Measurements from ENCODE around the gene ZHX3. TPM values are rescaled to one million over a fixed set of nuclear protein-coding genes. Genes with fewer than 3 reads are reported as not detected.

Gene ZHX3
- total RNA-seq, 1 donor from 2014 or later, result 34.5 TPM

DNA sequence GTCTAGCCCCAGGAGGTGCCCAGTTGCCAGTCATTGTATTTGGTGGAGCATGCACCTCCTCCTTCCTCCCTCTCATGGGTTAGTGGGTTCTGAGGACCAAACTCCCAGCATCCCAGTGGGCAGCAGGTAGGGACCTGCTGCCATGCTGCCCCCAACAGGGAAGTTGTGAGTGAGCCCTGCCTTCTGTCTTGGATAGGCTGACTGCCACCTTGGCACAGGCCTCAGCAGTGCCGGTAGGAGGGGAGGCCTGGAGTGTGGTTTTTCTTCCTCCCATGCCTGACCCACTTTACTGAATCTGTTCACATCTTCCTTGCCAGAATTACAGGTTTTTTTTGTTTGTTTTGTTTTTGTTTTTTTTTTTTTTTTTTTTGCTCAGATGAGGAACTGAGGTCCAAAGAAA is 155.6 kb downstream of the ZHX3 start:
- intact Hi-C loops (cut with DNase I), result no loop called here
- DNase-seq (ENCODE audit: missing footprints), result no peak
- ATAC-seq, result no peak

DNA sequence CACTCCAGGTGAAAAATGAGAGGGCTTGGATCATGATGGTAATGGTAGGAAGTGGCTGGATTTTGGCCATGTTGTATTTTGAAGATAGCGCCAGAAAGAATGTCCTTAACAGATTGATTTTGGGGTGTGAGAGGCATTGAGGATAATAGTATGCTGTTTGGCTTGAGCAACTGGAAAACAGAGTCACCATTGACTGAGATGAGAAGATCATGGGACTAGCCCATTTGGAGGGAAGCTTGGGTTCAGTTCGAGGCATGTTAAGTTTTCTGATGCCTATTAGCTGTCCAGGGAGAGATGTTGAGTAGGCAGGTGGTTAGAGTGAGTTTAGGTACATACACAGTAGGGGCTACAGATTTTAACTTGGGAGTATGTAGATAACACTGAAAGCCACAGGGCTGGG is 156.8 kb downstream of the ZHX3 start:
- intact Hi-C loops (cut with DNase I), result no loop called here

DNA sequence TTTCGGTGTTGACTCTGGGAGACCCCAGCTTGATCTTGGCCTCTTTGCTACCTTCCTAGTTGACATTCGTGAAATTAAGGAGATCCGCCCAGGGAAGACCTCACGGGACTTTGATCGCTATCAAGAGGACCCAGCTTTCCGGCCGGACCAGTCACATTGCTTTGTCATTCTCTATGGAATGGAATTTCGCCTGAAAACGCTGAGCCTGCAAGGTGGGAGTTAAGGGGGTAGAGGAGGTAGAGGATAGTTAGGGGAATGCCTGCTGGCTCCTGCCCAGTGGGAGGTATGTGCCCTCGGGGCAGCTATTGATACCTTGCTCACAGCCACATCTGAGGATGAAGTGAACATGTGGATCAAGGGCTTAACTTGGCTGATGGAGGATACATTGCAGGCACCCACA is 158.0 kb downstream of the ZHX3 start:
- ATAC-seq (no peak), DNase-seq (ENCODE audit: missing footprints) (no peak)
- intact Hi-C loops (cut with DNase I), result no loop called here

More for the DNA sequence above, 156.8 kb downstream of the ZHX3 start:
- ATAC-seq (no peak), DNase-seq (ENCODE audit: missing footprints) (no peak)

DNA sequence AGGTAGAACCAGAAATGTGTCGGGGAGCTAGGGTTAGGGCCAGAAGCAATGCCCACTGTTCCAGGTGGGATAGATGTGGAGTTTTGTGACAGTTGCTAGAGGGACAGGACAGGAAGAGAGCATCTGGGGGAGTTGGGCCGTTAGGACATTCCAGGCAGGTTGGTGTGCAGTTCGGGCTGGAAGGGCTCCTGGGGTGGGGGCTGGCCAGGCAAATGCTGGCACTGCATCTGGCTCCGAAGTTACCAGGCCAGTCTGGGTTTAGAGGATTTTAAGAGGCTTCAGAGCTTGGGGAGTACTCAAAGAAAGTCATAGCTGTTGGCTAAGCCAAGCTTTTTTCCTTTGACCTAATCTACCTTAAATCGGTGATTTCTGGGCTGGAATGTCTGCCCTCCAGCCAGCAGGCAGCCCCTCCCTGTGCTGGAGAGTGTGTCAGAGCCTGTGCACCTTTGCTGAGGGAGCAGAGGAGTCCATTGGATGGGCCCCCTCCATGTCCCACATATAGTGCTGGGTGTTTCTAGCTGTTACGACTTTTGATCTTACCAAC is 159.4 kb downstream of the ZHX3 start:
- no peak for ATAC-seq
- DNase-seq (ENCODE audit: missing footprints), result no peak
- intact Hi-C loops (cut with DNase I), result no loop called here

DNA sequence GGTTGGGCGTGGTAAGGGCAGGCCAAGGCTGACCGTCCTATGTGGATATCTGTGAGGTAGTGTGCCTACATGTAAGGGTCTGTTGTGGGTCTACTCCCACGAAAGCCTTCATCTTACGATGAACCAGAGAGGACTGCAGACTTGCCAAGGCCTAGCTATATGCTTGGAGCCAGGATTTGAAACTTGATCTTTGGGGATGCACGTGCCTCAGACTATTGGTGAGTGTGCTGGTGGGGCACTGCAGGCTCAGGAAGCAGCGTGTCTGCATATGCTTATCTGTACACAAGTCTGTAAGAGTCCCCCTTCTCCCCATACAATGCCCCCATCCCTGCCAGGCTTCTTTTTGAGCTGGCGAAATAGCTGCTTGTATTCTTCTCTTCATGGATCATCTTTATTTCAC is 162.3 kb downstream of the ZHX3 start:
- intact Hi-C loops (cut with DNase I), result loop anchor here (2.0 kb wide), 1 partner anchor 18 kb away; no protein-coding TSS in a partner anchor
- ATAC-seq (no peak), DNase-seq (ENCODE audit: missing footprints) (no peak)

- peak; percentile 81 for ATAC-seq
- intact Hi-C loops (cut with DNase I), result loop anchor here (2.0 kb wide), 1 partner anchor 18 kb away; no protein-coding TSS in a partner anchor
- no peak for DNase-seq (ENCODE audit: missing footprints)
These were observed 162.9 kb downstream of the ZHX3 start for GRCh38 chr20:41154436-41155176.

GRCh38 chr20:41152108-41152757 is 165.3 kb downstream of the ZHX3 start:
- DNase-seq (ENCODE audit: missing footprints), result no peak
- ATAC-seq, result no peak
- intact Hi-C loops (cut with DNase I), result no loop called here

DNA sequence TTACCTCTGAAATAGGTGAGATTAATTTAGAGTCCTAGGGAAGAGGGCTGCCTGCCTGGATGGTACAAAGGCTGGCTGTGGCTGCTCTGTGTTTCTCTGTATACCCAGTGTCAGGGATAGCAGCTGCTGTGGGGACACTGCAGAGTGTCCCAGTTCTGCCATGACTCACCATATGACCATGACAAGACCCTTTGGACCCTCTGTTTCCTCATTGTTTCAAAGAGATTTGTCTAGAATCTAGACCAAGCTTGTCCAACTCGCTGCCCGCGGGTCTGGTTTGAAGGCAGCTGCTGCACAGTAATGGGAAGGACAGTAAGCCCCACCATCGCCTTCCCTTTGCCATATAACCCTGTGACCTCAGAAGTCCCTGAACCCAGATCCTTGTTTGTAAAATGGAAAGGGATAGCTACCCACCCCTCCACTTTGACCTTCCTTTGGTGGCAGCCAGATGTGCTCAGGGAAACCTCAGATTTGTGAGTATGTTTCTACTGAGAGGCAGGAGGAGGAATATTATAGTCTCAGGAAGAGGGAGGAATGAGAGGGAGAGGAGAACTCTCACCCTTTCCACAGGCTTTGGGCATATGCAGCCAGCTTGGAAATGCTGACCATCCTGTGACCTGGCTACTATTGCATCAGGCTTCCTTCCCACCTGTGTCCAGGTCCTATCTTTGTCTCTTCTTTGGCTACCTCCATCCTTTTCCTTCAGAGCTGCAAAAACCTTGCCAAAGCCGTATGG is 166.2 kb downstream of the ZHX3 start:
- ATAC-seq (no peak), DNase-seq (ENCODE audit: missing footprints) (no peak)
- intact Hi-C loops (cut with DNase I), result no loop called here

DNA sequence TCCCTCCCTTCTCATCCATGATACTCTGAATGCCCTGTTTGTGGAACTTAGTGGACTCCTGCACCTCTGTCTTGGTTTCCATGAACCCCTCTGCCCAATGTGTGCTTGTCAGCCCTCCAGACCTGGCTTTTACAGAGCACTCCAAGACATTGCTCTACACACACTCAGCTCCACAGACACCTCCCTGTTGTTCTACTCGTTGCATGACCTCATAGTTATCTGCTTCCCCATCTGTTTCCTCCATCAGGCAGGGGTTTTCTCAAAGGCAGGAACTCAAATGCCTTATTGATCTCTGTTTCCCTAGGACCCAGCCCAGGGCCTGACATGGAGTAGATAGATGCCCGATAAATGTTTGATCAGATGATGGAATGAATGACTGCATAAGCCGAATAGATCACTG is 166.9 kb downstream of the ZHX3 start:
- intact Hi-C loops (cut with DNase I), result no loop called here

DNA sequence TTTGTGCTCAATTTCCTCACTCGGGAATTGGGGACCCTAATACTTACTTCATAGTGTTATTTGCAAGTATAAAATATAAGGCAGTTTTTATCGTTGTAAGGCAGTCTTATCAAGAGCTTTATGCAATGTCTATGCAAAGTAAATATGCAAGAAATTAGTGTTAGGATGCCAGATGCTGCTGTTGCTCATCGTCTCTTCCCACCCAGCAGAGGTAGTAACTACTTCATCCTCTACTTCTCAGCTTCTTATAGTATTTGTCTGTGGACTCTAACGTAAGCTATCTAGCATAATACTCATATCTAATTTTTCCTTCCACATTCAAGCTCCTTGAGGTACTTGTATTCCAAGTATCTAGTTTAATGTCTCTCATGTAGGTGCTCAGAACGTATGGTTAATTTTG is 168.6 kb downstream of the ZHX3 start:
- DNase-seq (ENCODE audit: missing footprints) (no peak), ATAC-seq (no peak)
- intact Hi-C loops (cut with DNase I), result no loop called here

More for the DNA sequence above, 166.9 kb downstream of the ZHX3 start:
- DNase-seq (ENCODE audit: missing footprints), result no peak
- ATAC-seq, result no peak

GRCh38 chr20:41147767-41148191 is 169.8 kb downstream of the ZHX3 start:
- intact Hi-C loops (cut with DNase I), result no loop called here
- ATAC-seq (peak; percentile 73), DNase-seq (ENCODE audit: missing footprints) (no peak)

- ATAC-seq (peak; percentile 34), DNase-seq (ENCODE audit: missing footprints) (peak; percentile 74)
- intact Hi-C loops (cut with DNase I), result no loop called here
These were observed 171.5 kb downstream of the ZHX3 start for GRCh38 chr20:41145821-41146620.

DNA sequence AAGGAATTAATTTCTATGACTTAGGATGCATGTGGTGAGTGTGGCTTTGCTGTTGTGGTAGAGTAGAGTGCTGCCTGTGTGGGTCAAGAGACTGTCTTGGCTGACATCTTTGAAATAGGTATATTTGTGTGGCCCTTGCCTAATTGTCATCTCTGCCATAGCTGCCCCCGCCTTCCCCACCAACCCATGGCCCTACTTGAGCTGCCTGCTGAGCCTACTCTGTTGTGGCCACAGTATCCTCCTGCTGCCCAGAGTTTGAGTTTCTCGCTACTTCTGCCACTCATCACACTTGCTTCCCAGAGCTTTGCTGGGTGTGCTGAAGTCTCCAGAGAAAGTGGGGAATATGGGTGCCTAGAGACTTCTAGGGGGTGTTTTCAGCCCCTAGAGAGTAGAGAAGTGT is 172.2 kb downstream of the ZHX3 start:
- intact Hi-C loops (cut with DNase I), result no loop called here
- no peak for DNase-seq (ENCODE audit: missing footprints)
- ATAC-seq, result no peak

GRCh38 chr20:41143354-41143753 is 174.2 kb downstream of the ZHX3 start:
- DNase-seq (ENCODE audit: missing footprints) (no peak), ATAC-seq (no peak)
- intact Hi-C loops (cut with DNase I), result no loop called here

GRCh38 chr20:41142919-41143318 is 174.6 kb downstream of the ZHX3 start:
- intact Hi-C loops (cut with DNase I), result no loop called here
- DNase-seq (ENCODE audit: missing footprints) (no peak), ATAC-seq (no peak)

GRCh38 chr20:41142245-41142644 is 175.3 kb downstream of the ZHX3 start:
- ATAC-seq (no peak), DNase-seq (ENCODE audit: missing footprints) (no peak)
- intact Hi-C loops (cut with DNase I), result no loop called here

DNA sequence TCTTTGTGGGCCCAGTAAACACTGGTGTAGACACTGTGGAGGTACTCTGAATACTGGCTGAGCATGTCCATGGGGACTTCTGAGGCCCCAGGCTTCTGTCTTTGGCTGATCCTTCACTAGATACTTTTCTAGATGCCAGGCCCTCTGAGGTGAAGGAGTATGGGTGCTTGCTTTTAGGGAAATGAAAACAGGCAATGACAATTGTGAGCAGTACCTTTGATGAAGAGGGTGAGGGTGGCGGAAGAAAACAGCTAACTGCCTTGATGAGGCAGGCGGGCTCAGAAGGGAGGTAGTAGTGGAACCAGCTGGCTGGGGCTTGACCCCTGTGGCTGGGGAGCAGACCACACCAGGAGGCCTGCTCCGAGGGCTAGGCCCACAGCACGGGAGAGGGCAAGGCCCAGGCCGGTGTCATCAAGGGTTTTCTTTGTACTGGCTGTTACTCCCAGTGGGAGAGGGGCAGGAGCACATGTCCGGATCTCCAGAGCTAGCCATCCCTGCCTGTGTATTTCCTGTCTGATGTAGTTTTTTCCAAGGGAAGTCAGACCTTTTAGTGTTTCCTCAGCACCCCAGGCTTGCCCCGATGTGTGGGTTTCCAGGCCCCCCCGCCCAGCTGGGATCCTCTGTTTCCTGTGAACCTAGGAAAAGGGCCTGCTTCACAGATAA is 176.2 kb downstream of the ZHX3 start:
- intact Hi-C loops (cut with DNase I), result no loop called here
- ATAC-seq, result no peak

More for the DNA sequence above, 176.2 kb downstream of the ZHX3 start:
- DNase-seq (ENCODE audit: missing footprints), result no peak

Measured in Right ventricle myocardium inferior (tissue), 1 donor.